A549 (cell line): ENCODE results near the gene SMURF1. TPM values are rescaled to one million over a fixed set of nuclear protein-coding genes. Genes with fewer than 3 reads are reported as not detected.

Source experiments
- ATAC-seq, 2 experiments: fragments of 200-7000 bp in 1 of 2; fragments of >200 bp in 1 of 2; cut with Nextera tagmentation in 1 of 2; cut with Tn5 transposase in 1 of 2; 3 replicates each; pipeline versions ENCODE4 v1.8.0 to v1.9.1; 2018 to 2020; ENCODE audit warnings: mild to moderate bottlenecking in 1 of 2, moderate library complexity in 1 of 2
- CTCF ChIA-PET: fragments of 300-600 bp; sonication (Branson Sonifier 250); formaldehyde crosslinking; extraction: SDS; loops from one replicate; lab custom pipeline; 2021; ENCODE audit warnings: antibody characterized with exemption, inconsistent platforms; lab: Yijun Ruan, JAX
- POLR2A ChIA-PET: fragments of 350-600 bp; formaldehyde crosslinking; extraction: SDS; loops from one replicate; lab custom pipeline; 2021; ENCODE audit warnings: antibody characterized with exemption, inconsistent platforms; lab: Yijun Ruan, JAX
- DNase-seq, 2 experiments: peaks; one replicate each; pipeline versions ENCODE4 v3.0.0 to v3.0.0-alpha.2; 2011 to 2016; ENCODE audit warnings: low read depth in 1 of 2, low spot score in 1 of 2
- FAIRE-seq: peaks from 2 replicates; lab custom pipeline; 2011; peaks lifted over from hg19 to GRCh38; lab: Jason Lieb, UNC
- H3K27ac ChIP-seq, 2 experiments: fragments of >200 bp; sonication (Bioruptor Twin); formaldehyde crosslinking; 3 replicates each; pipeline ENCODE4 v1.5.1; 2016 to 2017
- H3K4me1 ChIP-seq: fragments of >200 bp; sonication (Bioruptor Twin); formaldehyde crosslinking; 3 replicates; pipeline ENCODE4 v1.6.1; 2016
- H3K4me2 ChIP-seq: fragments of >200 bp; sonication (Bioruptor Twin); formaldehyde crosslinking; 3 replicates; pipeline ENCODE4 v1.6.1; 2016
- H3K4me3 ChIP-seq: fragments of >200 bp; sonication (Bioruptor Twin); formaldehyde crosslinking; 3 replicates; pipeline ENCODE4 v1.5.1; 2016
- H3K9me3 ChIP-seq: fragments of >200 bp; sonication (Bioruptor Twin); formaldehyde crosslinking; 3 replicates; pipeline ENCODE4 v1.6.1; 2016
- BHLHE40 ChIP-seq: IDR thresholded peaks from 2 replicates; pipeline ENCODE4 v1.6.1; 2012; ENCODE audit warnings: low read depth, low read length, inconsistent platforms
- CBX2 ChIP-seq: fragments of 200-600 bp; sonication (generic); IDR thresholded peaks from 2 replicates; pipeline ENCODE4 v1.6.1; 2016; ENCODE audit warnings: low read depth, mild to moderate bottlenecking, borderline replicate concordance
- CHD2 ChIP-seq: fragments of 150-350 bp; IDR thresholded peaks from 2 replicates; pipeline ENCODE4 v1.6.1; 2014; ENCODE audit warnings: low read length; ENCODE audit not compliant: partially characterized antibody
- CHD4 ChIP-seq: fragments of 200-600 bp; sonication (generic); IDR thresholded peaks from 2 replicates; pipeline ENCODE4 v1.6.1; 2016; ENCODE audit warnings: antibody characterized with exemption, mild to moderate bottlenecking, borderline replicate concordance
- EHMT2 ChIP-seq: fragments of 200-600 bp; sonication (generic); IDR thresholded peaks from 2 replicates; pipeline ENCODE4 v1.6.1; 2016; ENCODE audit warnings: antibody characterized with exemption, low read depth, mild to moderate bottlenecking, moderate library complexity
- FOSL2 ChIP-seq, 2 experiments: fragments of 450-650 bp in 1 of 2; fragments of >200 bp in 1 of 2; sonication (Bioruptor Twin) in 1 of 2; formaldehyde crosslinking; IDR thresholded peaks; 2 replicates each; pipeline versions ENCODE4 v1.5.0 to v1.6.1; 2016 to 2020; ENCODE audit warnings: mild to moderate bottlenecking in 1 of 2, moderate library complexity in 1 of 2
- FOXS1 ChIP-seq: fragments of 250-450 bp; sonication (Bioruptor Pico); IDR thresholded peaks from 2 replicates; pipeline ENCODE4 v1.5.0; 2020; ENCODE audit warnings: mild to moderate bottlenecking, moderate library complexity
- GATA3 ChIP-seq: IDR thresholded peaks from 2 replicates; pipeline ENCODE4 v1.6.1; 2012; ENCODE audit warnings: borderline replicate concordance
- HDAC2 ChIP-seq: fragments of 200-600 bp; sonication (generic); IDR thresholded peaks from 2 replicates; pipeline ENCODE4 v1.6.1; 2016
- JUNB ChIP-seq: fragments of >200 bp; sonication (Bioruptor Twin); formaldehyde crosslinking; IDR thresholded peaks from 2 replicates; pipeline ENCODE4 v1.6.1; 2016
- MAFK ChIP-seq: fragments of 450-650 bp; IDR thresholded peaks from 2 replicates; pipeline ENCODE4 v1.6.1; 2014; ENCODE audit not compliant: partially characterized antibody
- MAZ ChIP-seq: fragments of 150-350 bp; IDR thresholded peaks from 2 replicates; pipeline ENCODE4 v1.6.1; 2014; ENCODE audit warnings: antibody characterized with exemption, low read depth, low read length, borderline replicate concordance
- MYC ChIP-seq: IDR thresholded peaks from 2 replicates; pipeline ENCODE4 v1.6.1; 2012; ENCODE audit warnings: mild to moderate bottlenecking, inconsistent platforms, low read length, improper control_type of control experiment, borderline replicate concordance
- NPAS2 ChIP-seq: fragments of 250-450 bp; sonication (Bioruptor Pico); IDR thresholded peaks from 2 replicates; pipeline ENCODE4 v1.8.0; 2022; ENCODE audit warnings: mild to moderate bottlenecking, moderate library complexity, borderline replicate concordance
- NR3C1 ChIP-seq: fragments of >200 bp; sonication (Bioruptor Twin); formaldehyde crosslinking; IDR thresholded peaks from 3 replicates; pipeline ENCODE4 v1.6.1; 2017
- PHF8 ChIP-seq: fragments of 200-600 bp; sonication (generic); IDR thresholded peaks from 2 replicates; pipeline ENCODE4 v1.6.1; 2016; ENCODE audit warnings: low read depth, mild to moderate bottlenecking, antibody characterized with exemption, moderate library complexity, borderline replicate concordance
- POLR2A ChIP-seq: IDR thresholded peaks from 2 replicates; pipeline ENCODE4 v1.6.1; 2012; ENCODE audit warnings: mild to moderate bottlenecking, low read length
- RAD21 ChIP-seq, 2 experiments: fragments of >200 bp in 1 of 2; sonication (Bioruptor Twin) in 1 of 2; formaldehyde crosslinking in 1 of 2; IDR thresholded peaks in 1 of 2; conservative IDR thresholded peaks in 1 of 2; 2 replicates in 1 of 2; 3 replicates in 1 of 2; pipeline ENCODE4 v1.6.1; 2012 to 2018; ENCODE audit warnings: inconsistent platforms in 1 of 2
- RARB ChIP-seq: fragments of 250-450 bp; sonication (Bioruptor Pico); IDR thresholded peaks from 2 replicates; pipeline ENCODE4 v1.8.0; 2021; ENCODE audit warnings: mild to moderate bottlenecking, moderate library complexity
- SMC3 ChIP-seq: fragments of >200 bp; sonication (Bioruptor Twin); formaldehyde crosslinking; IDR thresholded peaks from 3 replicates; pipeline ENCODE4 v1.6.1; 2018; ENCODE audit warnings: inconsistent platforms
- SREBF2 ChIP-seq: fragments of 450-650 bp; IDR thresholded peaks from 2 replicates; pipeline ENCODE4 v1.6.1; 2014; ENCODE audit warnings: mild to moderate bottlenecking, moderate library complexity
- ZNF302 ChIP-seq: fragments of 250-450 bp; sonication (Bioruptor Pico); IDR thresholded peaks from 2 replicates; pipeline ENCODE4 v1.9.0; 2021; ENCODE audit warnings: inconsistent platforms, mild to moderate bottlenecking, moderate library complexity
- ZSCAN20 ChIP-seq: fragments of 250-450 bp; sonication (Bioruptor Pico); IDR thresholded peaks from 2 replicates; pipeline ENCODE4 v1.8.0; 2022; ENCODE audit warnings: mild to moderate bottlenecking, moderate library complexity
- whole genome bisulfite sequencing: methylation state at CpG from one replicate; pipeline ENCODE4 v1.1.6; 2017; ENCODE audit errors: missing lambda C conversion rate; 5-methylcytosine and 5-hydroxymethylcytosine counted together
- polyA plus RNA-seq, 4 experiments: library from polyadenylated mRNA; depleted of rRNA in 3 of 4; stranded (reverse); fragments of >200 nt; fragmentation: RNase III in 1 of 4; extraction: RNeasy Plus Mini Kit Qiagen cat#74134 plus additional on column Dnase treatment in 1 of 4; gene quantifications; 2 replicates in 3 of 4; 3 replicates in 1 of 4; pipeline ENCODE4 v1.2.3, GENCODE V29; 2011 to 2017
- TF ChIP-seq, protein P1 (sequence below): fragments of >200 bp; sonication (Bioruptor Twin); formaldehyde crosslinking; IDR thresholded peaks from 3 replicates; pipeline ENCODE4 v1.5.1; 2016
- TF ChIP-seq, protein P2 (sequence below): fragments of 200-600 bp; sonication (generic); IDR thresholded peaks from 2 replicates; pipeline ENCODE4 v1.6.1; 2016; ENCODE audit warnings: antibody characterized with exemption, mild to moderate bottlenecking, moderate library complexity
- TF ChIP-seq, protein P3 (sequence below): fragments of 250-450 bp; sonication (Bioruptor Pico); IDR thresholded peaks from 2 replicates; pipeline ENCODE4 v1.5.0; 2021; ENCODE audit warnings: mild to moderate bottlenecking, moderate library complexity, borderline replicate concordance

SMURF1 gene
- polyA plus RNA-seq, 2 of the 4 experiments (the other 2 are of a cell fraction): 13.8 to 22.1 TPM

DNA sequence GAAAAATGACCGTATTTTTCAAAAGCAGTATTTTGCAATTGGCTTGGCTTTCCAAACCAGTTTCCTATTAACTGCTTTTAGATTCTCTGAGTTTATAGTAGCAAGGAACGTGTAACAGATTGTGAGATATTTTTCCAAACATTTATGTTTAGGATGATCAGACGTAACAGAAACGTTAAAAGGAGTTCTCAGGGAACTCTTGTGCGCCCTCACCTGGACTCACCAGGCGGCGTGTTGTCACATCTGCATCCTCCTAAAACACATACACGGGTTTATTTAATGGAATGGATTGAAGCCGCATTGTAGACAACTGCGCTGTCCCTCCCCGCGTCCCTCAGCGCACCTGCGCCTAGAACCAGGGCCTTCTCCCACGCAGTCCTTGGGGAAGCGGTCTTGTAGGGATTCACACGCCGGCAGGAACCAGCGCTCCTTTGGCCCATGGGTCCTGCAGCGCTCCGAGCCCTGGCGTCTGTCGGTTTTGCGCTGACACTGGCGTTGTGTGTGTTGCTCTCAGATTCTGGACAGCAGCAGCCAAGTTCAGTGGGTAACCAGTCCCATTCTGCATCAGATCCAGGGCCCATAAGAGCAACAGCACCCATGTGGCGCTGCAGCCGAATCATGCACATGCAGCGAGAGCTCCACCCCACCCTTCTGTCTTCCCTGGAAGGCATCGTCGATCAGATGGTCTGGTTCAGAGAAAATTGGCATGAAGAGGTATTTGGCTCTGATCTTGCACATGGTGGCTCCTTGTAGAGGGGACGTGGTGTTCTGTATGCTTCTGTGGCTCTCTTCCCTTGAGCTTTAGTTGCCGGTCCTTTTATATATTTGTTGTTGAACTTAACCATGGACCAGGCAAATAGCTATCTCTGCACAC lies 150.6 kb downstream of the SMURF1 start:
- CTCF ChIA-PET: interaction anchor here (0.6 to 1.1 kb wide), 3 partner anchors 15 to 402 kb away, joined by 3 to 6 read pairs (median 3); no protein-coding TSS in a partner anchor
- Histone ChIP-seq H3K4me3 (no peak overlapping the region), H3K27ac (no peak overlapping the region), H3K4me2 (no peak overlapping the region), H3K4me1 (no peaks in the 10 kb centered on the region)
- WGBS: 90% methylated on average over 32 of the region's 32 CpGs
- no peak for TF ChIP-seq ZNF302 (CRISPR knock-in tag)
- TF ChIP-seq, all 56 proteins: peak for 0
- POLR2A ChIA-PET: no interaction called here
- no peaks in the 10 kb centered on the region for H3K9me3 ChIP-seq
- ATAC-seq: peak in 1 of 2 experiments; percentile 37; a peak in 2 of 6 replicates
- no peak for FAIRE-seq
- peak in 1 of 2 experiments; percentile 27 for DNase-seq

DNA sequence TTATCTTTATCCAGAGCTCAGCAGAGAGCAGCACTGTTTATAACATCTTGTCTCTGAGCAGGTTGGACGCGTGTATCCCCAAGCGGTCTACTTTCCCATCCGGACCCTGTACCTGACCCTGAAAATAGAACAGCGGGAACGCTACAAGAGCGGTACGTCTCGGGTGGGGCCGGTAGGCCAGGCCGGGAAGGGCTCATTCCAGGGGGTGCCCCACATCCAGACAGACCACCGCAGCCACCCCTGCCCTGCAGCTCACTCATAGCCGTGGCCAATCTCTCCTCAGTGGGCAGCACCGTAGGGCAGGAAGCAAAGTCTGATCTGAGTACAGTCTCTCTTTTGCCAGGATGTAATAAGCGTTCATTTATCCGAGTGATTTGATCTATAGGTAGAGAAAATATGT lies 151.8 kb downstream of the SMURF1 start:
- ATAC-seq: no peak
- no peak for TF ChIP-seq GATA3
- no peak for TF ChIP-seq FOSL2 (IDR thresholded peaks at IDR 0.05)
- no peak for TF ChIP-seq FOSL2 (CRISPR knock-in tag; IDR thresholded peaks at IDR 0.05)
- no peak for TF ChIP-seq CHD2
- no peak for TF ChIP-seq JUNB
- no peak for TF ChIP-seq CHD4
- TF ChIP-seq MYC: no peak
- TF ChIP-seq MAFK: no peak
- no peak for TF ChIP-seq SREBF2
- TF ChIP-seq ZSCAN20 (CRISPR knock-in tag): no peak
- TF ChIP-seq SMC3: no peak
- no peak for TF ChIP-seq MAZ
- no peak for TF ChIP-seq EHMT2
- no peak for TF ChIP-seq RAD21 (conservative IDR thresholded peaks at IDR 0.05 in 1 of 2, IDR thresholded peaks at IDR 0.05 in 1 of 2)
- TF ChIP-seq NR3C1: no peak
- no peak for TF ChIP-seq CBX2
- no peak for TF ChIP-seq PHF8
- TF ChIP-seq, all 56 proteins: peak for 0
- H3K9me3 ChIP-seq: no peaks in the 10 kb centered on the region
- H3K4me1 ChIP-seq: no peaks in the 10 kb centered on the region
- FAIRE-seq (no peak), DNase-seq (no peak)
- WGBS: 96% methylated on average over 16 of the region's 16 CpGs
- no peak overlapping the region for H3K4me3 ChIP-seq
- ChIA-PET POLR2A (no interaction called here), CTCF (interaction anchor here (0.6 to 1.1 kb wide), 3 partner anchors 12 to 30 kb away, joined by 3 to 4 read pairs (median 4); no protein-coding TSS in a partner anchor)
- H3K4me2 ChIP-seq: no peak overlapping the region
- H3K27ac ChIP-seq: no peak overlapping the region

DNA sequence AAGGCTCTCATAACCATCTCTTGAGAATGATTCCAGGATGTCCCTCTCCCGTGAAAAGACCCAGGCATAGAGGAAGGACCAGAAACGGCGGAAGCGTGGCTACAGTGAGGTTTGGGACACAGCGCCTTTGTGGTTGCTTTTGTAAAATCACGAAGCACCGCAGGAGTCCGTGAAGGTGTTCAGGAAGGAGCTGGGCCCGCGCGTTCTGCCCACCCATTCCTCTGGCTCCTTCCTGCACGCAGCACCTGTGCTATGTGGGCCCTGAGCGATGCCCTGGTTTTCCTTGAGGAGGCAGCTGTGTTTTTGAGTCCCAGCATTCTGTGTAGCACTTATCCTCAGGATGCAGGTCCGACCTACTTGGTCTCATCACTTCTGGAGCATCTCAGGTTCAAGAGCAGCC lies 152.8 kb downstream of the SMURF1 start:
- H3K9me3 ChIP-seq: no peaks in the 10 kb centered on the region
- no peak overlapping the region for H3K27ac ChIP-seq
- FAIRE-seq: no peak
- POLR2A ChIA-PET: no interaction called here
- CTCF ChIA-PET: interaction anchor here (1.0 kb wide), 1 partner anchor 322 kb away, joined by 3 read pairs; no protein-coding TSS in a partner anchor
- H3K4me2 ChIP-seq: no peak overlapping the region
- ATAC-seq: no peak
- WGBS: 93% methylated on average over 14 of the region's 14 CpGs
- no peak for DNase-seq
- H3K4me1 ChIP-seq: no peaks in the 10 kb centered on the region
- H3K4me3 ChIP-seq: no peak overlapping the region
- no peak for TF ChIP-seq NPAS2 (CRISPR knock-in tag)
- TF ChIP-seq JUNB: no peak
- TF ChIP-seq POLR2A: no peak
- TF ChIP-seq FOXS1 (CRISPR knock-in tag): no peak
- TF ChIP-seq RARB: no peak
- TF ChIP-seq RAD21 (conservative IDR thresholded peaks at IDR 0.05 in 1 of 2, IDR thresholded peaks at IDR 0.05 in 1 of 2): no peak
- TF ChIP-seq, protein P1, sequence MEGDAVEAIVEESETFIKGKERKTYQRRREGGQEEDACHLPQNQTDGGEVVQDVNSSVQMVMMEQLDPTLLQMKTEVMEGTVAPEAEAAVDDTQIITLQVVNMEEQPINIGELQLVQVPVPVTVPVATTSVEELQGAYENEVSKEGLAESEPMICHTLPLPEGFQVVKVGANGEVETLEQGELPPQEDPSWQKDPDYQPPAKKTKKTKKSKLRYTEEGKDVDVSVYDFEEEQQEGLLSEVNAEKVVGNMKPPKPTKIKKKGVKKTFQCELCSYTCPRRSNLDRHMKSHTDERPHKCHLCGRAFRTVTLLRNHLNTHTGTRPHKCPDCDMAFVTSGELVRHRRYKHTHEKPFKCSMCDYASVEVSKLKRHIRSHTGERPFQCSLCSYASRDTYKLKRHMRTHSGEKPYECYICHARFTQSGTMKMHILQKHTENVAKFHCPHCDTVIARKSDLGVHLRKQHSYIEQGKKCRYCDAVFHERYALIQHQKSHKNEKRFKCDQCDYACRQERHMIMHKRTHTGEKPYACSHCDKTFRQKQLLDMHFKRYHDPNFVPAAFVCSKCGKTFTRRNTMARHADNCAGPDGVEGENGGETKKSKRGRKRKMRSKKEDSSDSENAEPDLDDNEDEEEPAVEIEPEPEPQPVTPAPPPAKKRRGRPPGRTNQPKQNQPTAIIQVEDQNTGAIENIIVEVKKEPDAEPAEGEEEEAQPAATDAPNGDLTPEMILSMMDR: no peak
- TF ChIP-seq HDAC2: no peak
- TF ChIP-seq PHF8: no peak
- TF ChIP-seq, protein P2, sequence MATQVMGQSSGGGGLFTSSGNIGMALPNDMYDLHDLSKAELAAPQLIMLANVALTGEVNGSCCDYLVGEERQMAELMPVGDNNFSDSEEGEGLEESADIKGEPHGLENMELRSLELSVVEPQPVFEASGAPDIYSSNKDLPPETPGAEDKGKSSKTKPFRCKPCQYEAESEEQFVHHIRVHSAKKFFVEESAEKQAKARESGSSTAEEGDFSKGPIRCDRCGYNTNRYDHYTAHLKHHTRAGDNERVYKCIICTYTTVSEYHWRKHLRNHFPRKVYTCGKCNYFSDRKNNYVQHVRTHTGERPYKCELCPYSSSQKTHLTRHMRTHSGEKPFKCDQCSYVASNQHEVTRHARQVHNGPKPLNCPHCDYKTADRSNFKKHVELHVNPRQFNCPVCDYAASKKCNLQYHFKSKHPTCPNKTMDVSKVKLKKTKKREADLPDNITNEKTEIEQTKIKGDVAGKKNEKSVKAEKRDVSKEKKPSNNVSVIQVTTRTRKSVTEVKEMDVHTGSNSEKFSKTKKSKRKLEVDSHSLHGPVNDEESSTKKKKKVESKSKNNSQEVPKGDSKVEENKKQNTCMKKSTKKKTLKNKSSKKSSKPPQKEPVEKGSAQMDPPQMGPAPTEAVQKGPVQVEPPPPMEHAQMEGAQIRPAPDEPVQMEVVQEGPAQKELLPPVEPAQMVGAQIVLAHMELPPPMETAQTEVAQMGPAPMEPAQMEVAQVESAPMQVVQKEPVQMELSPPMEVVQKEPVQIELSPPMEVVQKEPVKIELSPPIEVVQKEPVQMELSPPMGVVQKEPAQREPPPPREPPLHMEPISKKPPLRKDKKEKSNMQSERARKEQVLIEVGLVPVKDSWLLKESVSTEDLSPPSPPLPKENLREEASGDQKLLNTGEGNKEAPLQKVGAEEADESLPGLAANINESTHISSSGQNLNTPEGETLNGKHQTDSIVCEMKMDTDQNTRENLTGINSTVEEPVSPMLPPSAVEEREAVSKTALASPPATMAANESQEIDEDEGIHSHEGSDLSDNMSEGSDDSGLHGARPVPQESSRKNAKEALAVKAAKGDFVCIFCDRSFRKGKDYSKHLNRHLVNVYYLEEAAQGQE: no peak
- TF ChIP-seq, protein P3, sequence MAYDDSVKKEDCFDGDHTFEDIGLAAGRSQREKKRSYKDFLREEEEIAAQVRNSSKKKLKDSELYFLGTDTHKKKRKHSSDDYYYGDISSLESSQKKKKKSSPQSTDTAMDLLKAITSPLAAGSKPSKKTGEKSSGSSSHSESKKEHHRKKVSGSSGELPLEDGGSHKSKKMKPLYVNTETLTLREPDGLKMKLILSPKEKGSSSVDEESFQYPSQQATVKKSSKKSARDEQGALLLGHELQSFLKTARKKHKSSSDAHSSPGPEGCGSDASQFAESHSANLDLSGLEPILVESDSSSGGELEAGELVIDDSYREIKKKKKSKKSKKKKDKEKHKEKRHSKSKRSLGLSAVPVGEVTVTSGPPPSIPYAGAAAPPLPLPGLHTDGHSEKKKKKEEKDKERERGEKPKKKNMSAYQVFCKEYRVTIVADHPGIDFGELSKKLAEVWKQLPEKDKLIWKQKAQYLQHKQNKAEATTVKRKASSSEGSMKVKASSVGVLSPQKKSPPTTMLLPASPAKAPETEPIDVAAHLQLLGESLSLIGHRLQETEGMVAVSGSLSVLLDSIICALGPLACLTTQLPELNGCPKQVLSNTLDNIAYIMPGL (CRISPR knock-in tag): no peak
- no peak for TF ChIP-seq BHLHE40
